SK-N-MC (cell line): Measurements from ENCODE around the gene MTCL1.

Experiments
- EZH2 ChIP-seq: fragments of 200-600 bp; sonication (generic); IDR thresholded peaks from one replicate; pipeline ENCODE4 v1.6.1; 2017; ENCODE audit warnings: antibody characterized with exemption
- FOXP2 ChIP-seq: optimal IDR thresholded peaks from 2 replicates; pipeline ENCODE3; 2011; ENCODE audit warnings: mild to moderate bottlenecking, moderate library complexity; ENCODE audit not compliant: insufficient read depth; ENCODE audit errors: extremely low read length, control extremely low read depth
- POLR2AphosphoS5 ChIP-seq: IDR thresholded peaks from 2 replicates; pipeline ENCODE4 v1.6.1; 2012; ENCODE audit warnings: mild to moderate bottlenecking, low read depth, low read length, borderline replicate concordance

DNA sequence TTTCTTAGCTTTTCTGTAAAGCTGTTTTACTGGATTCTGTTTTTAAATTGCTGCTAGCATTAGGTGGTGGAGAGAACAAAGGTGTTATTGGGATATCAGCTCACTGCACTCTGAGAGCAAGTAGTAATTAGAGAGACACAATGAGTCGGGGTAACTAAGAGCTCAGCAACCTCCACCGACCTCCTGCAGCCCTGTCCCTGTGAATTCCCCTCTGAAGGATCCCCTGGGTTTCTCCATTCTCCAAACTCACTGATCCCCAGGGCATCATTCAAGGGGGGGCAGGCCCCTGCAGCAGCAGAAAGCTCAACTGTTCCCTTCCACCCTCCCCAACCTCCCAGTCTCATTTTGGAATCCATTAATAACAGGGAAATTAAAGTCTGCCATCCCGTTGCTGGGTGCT, 73.0 kb downstream of the MTCL1 start:
- no peak for TF ChIP-seq FOXP2
- no peak for TF ChIP-seq POLR2AphosphoS5
- TF ChIP-seq EZH2: no peak
